ENCODE measurements around the gene DDX43. TPM values are rescaled to one million over a fixed set of nuclear protein-coding genes. Genes with fewer than 3 reads are reported as not detected.
"Not testable (repeated sequence)": the region's sequence is repeated elsewhere in the genome, so short reads cannot be mapped to it uniquely, and the experiment has no call there.

Gene DDX43
- polyA plus RNA-seq (ENCODE audit: insufficient read length in 4 of 4): 1 to 10 TPM in 1 of 4 donors, under 1 TPM in 3; 0.47 to 1.6 (median 0.82) TPM

GRCh38 chr6:73394577-73395354 lies at the start of gene DDX43:
TSS of gene DDX43 (plus strand) at chr6:73394828. CDS start at chr6:73394906, 78 bp downstream.
- DNase-seq (ENCODE audit: low read depth in 4 of 4, low spot score in 2 of 4): no peak

DNA sequence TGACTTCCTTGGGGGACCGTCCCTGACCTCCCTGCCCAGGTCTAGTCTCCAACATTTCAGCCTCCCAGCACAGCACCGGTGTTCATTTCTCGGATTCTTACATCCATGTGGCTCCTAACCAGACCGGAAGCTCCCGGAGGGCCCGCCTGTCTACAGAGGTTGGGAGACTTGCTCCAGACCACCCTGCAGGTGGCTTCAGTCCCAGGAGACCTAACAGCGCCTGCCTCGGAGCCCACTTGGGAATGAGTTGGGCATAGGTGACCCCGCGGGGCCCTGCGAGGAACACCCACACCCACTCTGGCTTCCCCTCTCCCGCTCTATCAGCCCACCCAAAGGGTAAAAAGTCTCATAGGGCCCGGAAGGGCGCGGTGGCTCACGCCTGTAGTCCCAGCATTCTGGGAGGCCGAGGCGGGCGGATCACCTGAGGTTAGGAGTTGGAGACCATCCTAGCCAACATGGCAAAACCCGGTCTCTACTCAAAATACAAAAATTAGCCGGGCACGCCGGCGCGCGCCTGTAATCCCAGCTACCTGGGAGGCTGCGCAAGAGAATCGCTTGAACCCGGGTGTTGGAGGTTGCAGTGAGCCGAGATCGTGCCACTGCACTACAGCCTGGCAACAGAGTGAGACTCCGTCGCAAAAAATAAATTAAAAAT lies 46.0 kb upstream of the DDX43 start:
- DNase-seq (ENCODE audit: low read depth in 4 of 4, low spot score in 2 of 4): no peak

GRCh38 chr6:73349311-73349710 lies 45.3 kb upstream of the DDX43 start:
- no peak for DNase-seq (ENCODE audit: low read depth in 4 of 4, low spot score in 2 of 4)

DNA sequence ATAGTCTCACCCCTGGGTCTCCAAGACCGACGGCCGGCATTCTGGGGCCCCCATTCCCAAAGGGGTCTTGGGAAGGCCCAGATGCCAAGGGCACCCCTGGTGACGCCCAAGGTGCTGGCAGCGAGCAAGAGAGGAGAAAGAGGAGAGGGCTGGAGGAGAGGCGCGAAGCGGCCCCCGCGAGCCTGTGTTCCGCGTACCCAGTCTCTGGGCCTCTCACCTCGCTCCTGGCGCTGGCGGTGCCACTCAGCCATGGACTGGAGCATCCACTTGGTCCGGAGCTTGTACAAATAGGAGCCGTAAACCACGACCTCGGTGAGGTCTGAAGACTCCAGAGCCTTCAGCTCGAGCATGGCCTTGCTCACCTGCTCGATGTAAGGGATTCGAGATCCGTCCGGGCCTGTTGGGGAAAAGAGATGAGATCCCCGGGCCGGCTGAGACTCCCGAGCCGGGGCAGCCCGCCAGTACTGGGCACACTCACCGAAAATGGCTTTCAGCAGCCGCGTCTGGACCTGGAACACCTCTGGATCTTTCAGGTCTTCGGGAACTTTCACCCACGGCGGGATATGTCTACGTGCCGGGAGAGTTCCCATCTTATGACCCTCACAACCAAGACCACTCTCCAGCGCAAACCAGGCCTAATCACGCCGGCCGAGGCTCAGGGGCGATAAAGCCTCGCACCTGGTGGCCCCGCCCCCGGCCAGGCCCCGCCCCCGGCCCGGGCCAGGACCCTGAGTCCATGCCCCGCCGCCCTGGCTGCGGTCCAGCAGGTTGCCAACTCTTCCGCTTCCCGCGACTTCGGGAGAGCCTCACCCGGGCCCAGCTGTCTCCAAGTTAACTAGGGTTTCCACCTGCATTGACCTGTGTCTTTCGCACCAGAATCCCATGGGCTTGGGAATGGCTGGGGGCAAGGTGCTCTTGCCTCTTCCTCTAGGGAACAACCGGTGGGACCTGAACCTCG lies 40.7 kb upstream of the DDX43 start, which contains the start of gene DPPA5:
TSS of gene DPPA5 (minus strand) at position 641 of the 958 bp plus-strand sequence. CDS start at position 590, 51 bp downstream.
- no peak for DNase-seq (ENCODE audit: low read depth in 4 of 4, low spot score in 2 of 4)

GRCh38 chr6:73362358-73362757 lies 32.3 kb upstream of the DDX43 start, which contains the start of gene KHDC3L:
TSS of gene KHDC3L (plus strand) at chr6:73362658. CDS start at chr6:73362730, 72 bp downstream.
- DNase-seq (ENCODE audit: low read depth in 4 of 4, low spot score in 2 of 4): no peak

DNA sequence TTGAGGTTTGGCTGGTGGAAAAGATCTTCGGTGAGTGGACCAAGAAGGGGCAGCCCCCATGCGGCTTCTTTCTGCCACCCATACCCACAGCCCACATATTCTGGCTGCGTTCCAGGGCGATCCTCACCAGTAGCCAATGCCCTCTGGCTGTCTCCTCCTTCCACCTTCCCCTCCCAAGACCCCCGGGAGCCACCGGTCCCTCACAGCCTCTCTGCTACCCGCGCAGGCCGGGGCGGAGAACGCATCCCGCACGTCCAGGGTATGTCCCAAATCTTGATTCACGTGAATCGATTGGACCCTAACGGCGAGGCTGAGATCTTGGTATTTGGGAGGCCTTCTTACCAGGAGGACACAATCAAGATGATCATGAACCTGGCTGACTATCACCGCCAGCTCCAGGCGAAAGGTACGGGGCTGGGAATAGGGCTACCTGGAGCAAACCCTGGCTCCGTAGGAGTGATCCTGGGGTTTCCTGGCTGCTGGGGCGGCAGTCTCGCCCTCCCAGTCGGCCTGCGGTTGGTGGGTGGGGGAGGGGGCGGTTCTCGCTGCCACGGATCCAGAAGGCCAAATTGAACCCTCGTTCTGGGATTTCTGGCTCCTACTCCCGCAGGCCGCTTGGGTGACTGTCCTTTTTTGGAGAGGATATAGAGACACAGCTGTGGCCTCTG lies 31.6 kb upstream of the DDX43 start:
- DNase-seq (ENCODE audit: low read depth in 4 of 4, low spot score in 2 of 4): no peak

GRCh38 chr6:73363537-73363875 lies 31.1 kb upstream of the DDX43 start:
- no peak for DNase-seq (ENCODE audit: low read depth in 4 of 4, low spot score in 2 of 4)

DNA sequence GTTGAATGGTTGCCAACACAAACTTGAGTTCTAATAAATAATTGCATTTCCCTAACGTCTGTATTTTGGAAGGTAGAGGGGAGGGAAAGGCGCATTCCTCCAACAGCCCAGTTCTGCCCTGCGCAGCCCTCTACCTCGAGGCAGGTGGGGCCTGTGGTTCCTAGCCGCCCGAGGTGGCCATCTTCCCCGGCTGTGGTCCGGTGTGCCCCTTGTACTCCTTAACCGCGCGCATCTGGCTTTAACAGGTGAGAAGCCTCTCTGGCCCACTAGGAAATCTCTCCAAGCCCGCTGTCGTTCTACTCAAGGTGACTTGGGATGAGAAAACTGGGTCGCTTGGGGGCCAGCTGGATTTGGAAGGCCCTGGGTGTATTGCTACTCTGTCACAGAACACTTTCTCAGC lies 30.5 kb upstream of the DDX43 start:
- DNase-seq (ENCODE audit: low read depth in 4 of 4, low spot score in 2 of 4): no peak

- no peak for DNase-seq (ENCODE audit: low read depth in 4 of 4, low spot score in 2 of 4)
Observed at GRCh38 chr6:73364549-73364948, 30.1 kb upstream of the DDX43 start.

DNA sequence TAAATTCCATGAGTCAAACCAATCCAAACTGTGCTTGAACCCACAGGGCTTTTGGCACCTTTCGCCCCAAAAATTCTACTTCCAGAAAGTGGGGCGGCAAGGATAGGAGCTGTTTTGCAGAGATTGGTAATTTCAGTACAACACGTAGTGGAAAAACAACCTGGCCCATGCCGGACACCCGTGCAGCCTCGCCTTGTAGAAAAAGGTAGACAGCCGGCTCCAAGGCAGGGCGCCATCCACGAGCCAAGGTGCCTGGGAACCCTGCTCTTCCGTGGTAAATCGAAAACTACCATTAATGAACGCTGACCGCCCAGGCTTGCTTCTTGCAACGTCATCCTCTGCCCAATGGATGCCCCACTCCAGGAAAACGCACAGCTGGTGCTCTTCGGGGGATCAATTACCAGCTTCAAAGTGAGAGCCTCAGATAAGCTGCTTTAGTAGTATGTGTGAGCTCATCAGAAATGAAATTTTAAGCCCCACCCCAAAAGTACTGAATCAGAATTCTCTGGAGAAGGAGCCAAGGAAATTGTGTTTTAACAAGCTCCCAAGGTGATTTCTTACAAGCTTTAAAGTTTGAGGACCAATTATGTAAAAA lies 26.8 kb upstream of the DDX43 start:
- DNase-seq (ENCODE audit: low read depth in 4 of 4, low spot score in 2 of 4): no peak

- DNase-seq (ENCODE audit: low read depth in 4 of 4, low spot score in 2 of 4): no peak
Observed at GRCh38 chr6:73368675-73369074, 26.0 kb upstream of the DDX43 start.

GRCh38 chr6:73369157-73369556 lies 25.5 kb upstream of the DDX43 start:
- no peak for DNase-seq (ENCODE audit: low read depth in 4 of 4, low spot score in 2 of 4)

DNA sequence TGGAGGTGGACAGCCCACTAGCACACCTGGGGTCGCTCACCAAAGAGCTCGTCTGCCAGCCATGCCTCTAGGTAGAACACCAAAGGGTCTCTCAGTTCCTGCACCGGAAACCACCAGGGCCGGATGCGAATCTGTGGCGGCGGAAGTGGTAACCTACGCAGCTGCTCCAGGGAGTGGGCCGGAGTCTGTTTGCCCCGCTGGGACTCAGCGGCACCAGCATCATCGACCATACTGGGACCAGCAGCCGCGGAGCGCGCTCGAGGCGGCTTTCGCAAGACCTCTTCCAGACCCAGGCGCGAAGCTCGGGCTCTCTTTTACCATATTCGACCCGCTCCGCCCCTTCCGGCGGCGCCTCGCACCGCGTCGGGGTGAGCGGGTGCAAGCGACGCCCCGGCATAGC lies 25.1 kb upstream of the DDX43 start, which contains the start of gene OOEP:
TSS of gene OOEP (minus strand) at position 335 of the 400 bp plus-strand sequence. CDS start at position 230, 105 bp downstream.
- DNase-seq (ENCODE audit: low read depth in 4 of 4, low spot score in 2 of 4): no peak

GRCh38 chr6:73371984-73372383 lies 22.6 kb upstream of the DDX43 start:
- DNase-seq (ENCODE audit: low read depth in 4 of 4, low spot score in 2 of 4): no peak

- DNase-seq (ENCODE audit: low read depth in 4 of 4, low spot score in 2 of 4): no peak
Observed at GRCh38 chr6:73372516-73372915, 22.1 kb upstream of the DDX43 start.

- DNase-seq (ENCODE audit: low read depth in 4 of 4, low spot score in 2 of 4): no peak
Observed at GRCh38 chr6:73375216-73375615, 19.4 kb upstream of the DDX43 start.

- DNase-seq (ENCODE audit: low read depth in 4 of 4, low spot score in 2 of 4): no peak
Observed at GRCh38 chr6:73377225-73377624, 17.4 kb upstream of the DDX43 start.

DNA sequence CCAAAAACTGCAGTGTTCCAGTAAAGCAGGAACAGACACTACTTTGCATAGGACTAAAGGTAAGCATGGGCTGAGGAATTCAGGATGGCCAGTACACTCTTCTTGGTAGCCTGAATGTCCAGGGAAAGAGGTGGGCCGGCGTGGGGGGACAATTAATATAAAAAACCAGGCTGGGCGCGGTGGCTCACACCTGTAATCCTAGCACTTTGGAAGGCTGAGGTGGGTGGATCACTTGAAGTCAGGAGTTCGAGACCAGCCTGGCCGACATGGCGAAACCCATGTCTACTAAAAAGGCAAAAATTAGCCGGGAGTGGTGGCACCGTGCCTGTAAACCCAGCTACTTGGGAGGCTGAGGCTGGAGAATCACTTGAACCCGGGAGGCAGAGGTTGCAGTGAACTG lies 13.1 kb upstream of the DDX43 start:
- DNase-seq (ENCODE audit: low read depth in 4 of 4, low spot score in 2 of 4): not testable (repeated sequence)

- no peak for DNase-seq (ENCODE audit: low read depth in 4 of 4, low spot score in 2 of 4)
Observed at GRCh38 chr6:73382462-73383113, 12.0 kb upstream of the DDX43 start.
